Heart left ventricle (tissue), 16 donors: ENCODE measurements around the gene PRKN. TPM values are rescaled to one million over a fixed set of nuclear protein-coding genes. Genes with fewer than 3 reads are reported as not detected.
A peak's percentile ranks its signal among the peaks of the same experiment; 100 is the strongest.

Experiments used
- ATAC-seq, 4 donors: fragments of 200-7000 bp; cut with Tn5 transposase; one replicate each; pipeline ENCODE4 v1.9.1; 2020 to 2022; ENCODE audit warnings: moderate library complexity in 4 of 4, mild to moderate bottlenecking in 3 of 4, moderate number of reproducible peaks in 1 of 4
- DNase-seq, 5 donors: peaks; one replicate each; pipeline ENCODE4 v3.0.0-alpha.2; 2020
- H3K27ac ChIP-seq, 12 donors: fragments of 200-600 bp; sonication (generic) in 4 of 12; one replicate each; pipeline versions ENCODE4 v1.5.0 to v1.8.0; 2016 to 2022; ENCODE audit warnings: mild to moderate bottlenecking in 2 of 12
- H3K27me3 ChIP-seq, 9 donors: fragments of 200-600 bp; sonication (generic) in 2 of 9; one replicate each; pipeline versions ENCODE4 v1.5.1 to v1.8.0; 2016 to 2022; ENCODE audit warnings: mild to moderate bottlenecking in 3 of 9
- H3K36me3 ChIP-seq, 9 donors: fragments of 200-600 bp; sonication (generic) in 2 of 9; one replicate each; pipeline versions ENCODE4 v1.5.0 to v1.8.0; 2018 to 2022; ENCODE audit warnings: mild to moderate bottlenecking in 2 of 9
- H3K4me1 ChIP-seq, 12 donors: fragments of 200-600 bp; sonication (generic) in 4 of 12; one replicate each; pipeline versions ENCODE4 v1.5.0 to v1.8.0; 2016 to 2022; ENCODE audit warnings: mild to moderate bottlenecking in 3 of 12
- H3K4me3 ChIP-seq, 12 donors: fragments of 200-600 bp; sonication (generic) in 4 of 12; one replicate each; pipeline versions ENCODE4 v1.5.0 to v1.8.0; 2017 to 2022; ENCODE audit warnings: mild to moderate bottlenecking in 9 of 12, moderate library complexity in 4 of 12
- H3K9me3 ChIP-seq, 12 donors: fragments of 200-600 bp; sonication (generic) in 4 of 12; one replicate each; pipeline versions ENCODE4 v1.5.0 to v1.8.0; 2016 to 2022; ENCODE audit warnings: mild to moderate bottlenecking in 1 of 12
- CTCF ChIP-seq, 12 donors: fragments of 200-600 bp; sonication (generic) in 4 of 12; IDR thresholded peaks; one replicate each; pipeline versions ENCODE4 v1.5.0 to v1.8.0; 2018 to 2022; ENCODE audit warnings: antibody characterized with exemption in 12 of 12, mild to moderate bottlenecking in 5 of 12
- POLR2A ChIP-seq, 2 donors: fragments of 450-650 bp; IDR thresholded peaks; one replicate each; pipeline ENCODE4 v1.6.1; 2017; ENCODE audit warnings: antibody characterized with exemption in 2 of 2, mild to moderate bottlenecking in 2 of 2, moderate library complexity in 2 of 2
- WGBS, 4 donors: extraction: QIAGEN DNeasy Blood & Tissue Kit in 2 of 4; methylation state at CpG; one replicate each; pipeline versions ENCODE4 v1.1.5 to v1.1.7; 2013 to 2018; 5-methylcytosine and 5-hydroxymethylcytosine counted together
- intact Hi-C, 10 donors: fragments of 100-400 bp; cut with DNase I; formaldehyde crosslinking; loops; one replicate each; pipeline versions ENCODE4 v1.11.1 to v1.14.2; 2022
- polyA plus RNA-seq, 2 donors: library from polyadenylated mRNA; stranded (reverse); fragments of 200-250 nt; gene quantifications; one replicate each; pipeline ENCODE4 v1.2.3, GENCODE V29; 2013
- total RNA-seq, 9 donors: library from RNA; depleted of rRNA in 2 of 9; stranded (reverse); fragments of >200 nt in 2 of 9; fragmentation: NEBNext Ultra II Directional in 3 of 9; extraction: Animal tissue kit (Norgen Biotek cat#: 25700) in 3 of 9; gene quantifications; one replicate each; pipeline versions ENCODE4 v1.1.0 to v1.2.4, GENCODE V29; 2016 to 2023
- donor health status: ischemic (EF 13 %, LVEDD 7.1; RV severe dilation, severe dysfunction).
- donor health status: healthy with polysubstance abuse.
- donor health status: DM: no; HTN: yes; CAD: no.
- donor health status: DM: no; HTN: no; CAD: no.
- donor health status: ischemic (EF 25% LVEDD 6.9; RV normal size, moderate dysfunction).
- donor health status: ischemic (EF 25% LVEDD 5.7; RV mildly dilated, moderate dysfunction).
- donor health status: healthy.
- donor health status: DM: yes; HTN: yes; CAD: no.
- donor health status: ischemic (EF 35%, LVEDD 5.7; RV mildly dilated, moderate dysfunction).
- donor health status: nonischemic (EF 11% LVEDD 7.7; RV severe dilation, severe dysfunction).
- donor health status: DM: yes; HTN: yes; CAD: no.
- donor health status: PGD.
- donor health status: ischemic (EF 29% LVEDD 5.4; RV normal size, mild dysfunction).
- donor health status: nonischemic (EF 23%, LVEDD 6.1; RV moderate dilation, normal function).

The PRKN gene
- total and polyA plus RNA-seq, 11 donors, result 3.4 to 32.5 (median 21.2) TPM

GRCh38 chr6:162471842-162472241 lies 255.7 kb downstream of the PRKN start:
- H3K27ac ChIP-seq, result no peak overlapping the region
- no peak for TF ChIP-seq POLR2A (IDR thresholded peaks at IDR 0.05)
- no peak for TF ChIP-seq CTCF (IDR thresholded peaks at IDR 0.05)
- no peaks in the 10 kb centered on the region for H3K27me3 ChIP-seq
- ATAC-seq (no peak), DNase-seq (no peak)
- H3K36me3 ChIP-seq, result no peaks in the 10 kb centered on the region
- no peaks in the 10 kb centered on the region for H3K9me3 ChIP-seq
- WGBS, 4 donors, result 91 to 96% (median 94%) methylated on average over 2 of the region's 2 CpGs
- intact Hi-C loops, result no loop called here
- peaks cover 0 to 7% (median 0%) of the 10 kb centered on the region in 12 donors for H3K4me1 ChIP-seq
- H3K4me3 ChIP-seq, result no peak overlapping the region

- H3K4me3 ChIP-seq, result no peak overlapping the region
- H3K4me1 ChIP-seq, result peaks cover 0 to 13% (median 0%) of the 10 kb centered on the region in 12 donors
- peak in 4 of 5 donors; percentile 57 to 72 (median 64) for DNase-seq
- no peaks in the 10 kb centered on the region for H3K36me3 ChIP-seq
- no peaks in the 10 kb centered on the region for H3K27me3 ChIP-seq
- intact Hi-C loops, result loop anchor here in 6 of 10 donors (5.0 to 10.0 kb wide), 4 partner anchors 256 to 284 kb away; partner anchors contain the start of genes PACRG (in 4 of the 6) and PRKN (in 4 of the 6)
- TF ChIP-seq CTCF (IDR thresholded peaks at IDR 0.05) (no peak), POLR2A (IDR thresholded peaks at IDR 0.05) (no peak)
- peak; percentile 83 to 94 (median 90) for ATAC-seq
- H3K27ac ChIP-seq, result peak overlapping the region in 11 of 12 donors; percentile 47 to 89 (median 82)
- 35 to 49% (median 42%) methylated on average over 2 of the region's 2 CpGs for WGBS, 4 donors
- no peaks in the 10 kb centered on the region for H3K9me3 ChIP-seq
Observed at GRCh38 chr6:162468326-162468725, 259.2 kb downstream of the PRKN start.

GRCh38 chr6:162467679-162468078 lies 259.9 kb downstream of the PRKN start:
- no peaks in the 10 kb centered on the region for H3K9me3 ChIP-seq
- H3K4me1 ChIP-seq, result peaks cover 0 to 13% (median 0%) of the 10 kb centered on the region in 12 donors
- intact Hi-C loops, result loop anchor here in 6 of 10 donors (5.0 to 10.0 kb wide), 4 partner anchors 257 to 283 kb away; partner anchors contain the start of genes PACRG (in 4 of the 6) and PRKN (in 4 of the 6)
- peak in 4 of 5 donors; percentile 30 to 77 (median 42) for DNase-seq
- 56 to 77% (median 60%) methylated on average over 9 of the region's 9 CpGs for WGBS, 4 donors
- H3K27ac ChIP-seq, result peak overlapping the region; percentile 32 to 89 (median 82)
- no peaks in the 10 kb centered on the region for H3K27me3 ChIP-seq
- H3K4me3 ChIP-seq, result no peak overlapping the region
- no peaks in the 10 kb centered on the region for H3K36me3 ChIP-seq
- peak; percentile 89 to 96 (median 93) for ATAC-seq
- TF ChIP-seq CTCF (IDR thresholded peaks at IDR 0.05) (no peak), POLR2A (IDR thresholded peaks at IDR 0.05) (no peak)

- Histone ChIP-seq H3K4me3 (no peak overlapping the region), H3K9me3 (peaks cover 0 to 5% (median 0%) of the 10 kb centered on the region in 12 donors), H3K27me3 (no peaks in the 10 kb centered on the region), H3K36me3 (no peaks in the 10 kb centered on the region), H3K4me1 (peaks cover 0 to 8% (median 0%) of the 10 kb centered on the region in 12 donors), H3K27ac (no peak overlapping the region)
- DNase-seq (no peak), ATAC-seq (no peak)
- 53 to 86% (median 70%) methylated on average over 1 of the region's 1 CpG for WGBS, 4 donors
- TF ChIP-seq POLR2A (IDR thresholded peaks at IDR 0.05), result no peak
- no peak for TF ChIP-seq CTCF (IDR thresholded peaks at IDR 0.05)
- intact Hi-C loops, result loop anchor here in 3 of 10 donors (10.0 kb wide), 2 partner anchors 261 to 279 kb away; partner anchors contain the start of genes PACRG (in 2 of the 3) and PRKN (in 2 of the 3)
Observed at GRCh38 chr6:162463576-162463975, 264.0 kb downstream of the PRKN start.
